Liver (tissue), 3 donors: ENCODE measurements around the gene PLN.

Experiments used
- ATF3 ChIP-seq: IDR thresholded peaks from 2 replicates; pipeline ENCODE4 v1.6.1; 2016; ENCODE audit warnings: antibody characterized with exemption
- CTCF ChIP-seq: fragments of 150-350 bp; IDR thresholded peaks from 2 replicates; pipeline ENCODE4 v1.5.1; 2017; ENCODE audit warnings: improper control_type of control experiment, low read depth, low read length; ENCODE audit not compliant: missing input control
- EGR1 ChIP-seq, 2 donors: IDR thresholded peaks; 2 replicates each; pipeline ENCODE4 v1.6.1; 2016 to 2018; ENCODE audit warnings: antibody characterized with exemption in 2 of 2, low read depth in 2 of 2
- GABPA ChIP-seq, 2 donors: IDR thresholded peaks in 1 of 2; conservative IDR thresholded peaks in 1 of 2; 2 replicates each; pipeline ENCODE4 v1.6.1; 2016; ENCODE audit warnings: antibody characterized with exemption in 2 of 2, mild to moderate bottlenecking in 1 of 2, moderate library complexity in 1 of 2
- JUND ChIP-seq, 2 donors: IDR thresholded peaks; 2 replicates each; pipeline ENCODE4 v1.6.1; 2016; ENCODE audit warnings: antibody characterized with exemption in 2 of 2
- RAD21 ChIP-seq, 2 donors: IDR thresholded peaks; 2 replicates each; pipeline ENCODE4 v1.6.1; 2016; ENCODE audit warnings: antibody characterized with exemption in 2 of 2, mild to moderate bottlenecking in 2 of 2
- REST ChIP-seq: IDR thresholded peaks from 2 replicates; pipeline ENCODE4 v1.6.1; 2016; ENCODE audit warnings: antibody characterized with exemption, mild to moderate bottlenecking
- SP1 ChIP-seq: IDR thresholded peaks from 2 replicates; pipeline ENCODE4 v1.6.1; 2018; ENCODE audit warnings: antibody characterized with exemption, mild to moderate bottlenecking
- TAF1 ChIP-seq: conservative IDR thresholded peaks from 2 replicates; pipeline ENCODE4 v1.6.1; 2016; ENCODE audit warnings: antibody characterized with exemption, mild to moderate bottlenecking
- TF ChIP-seq, protein P1 (sequence below): IDR thresholded peaks from 2 replicates; pipeline ENCODE4 v1.6.1; 2016; ENCODE audit warnings: antibody characterized with exemption
- TF ChIP-seq, protein P2 (sequence below): IDR thresholded peaks from 2 replicates; pipeline ENCODE4 v1.6.1; 2016; ENCODE audit warnings: antibody characterized with exemption
- donor health status: healthy.
- donor health status: healthy.

GRCh38 chr6:118546880-118547218 is 1.2 kb upstream of the PLN start:
- TF ChIP-seq CTCF: no peak
- TF ChIP-seq ATF3: no peak
- no peak for TF ChIP-seq SP1
- TF ChIP-seq JUND (IDR thresholded peaks at IDR 0.05): no peak
- no peak for TF ChIP-seq GABPA (IDR thresholded peaks at IDR 0.05 in 1 of 2, conservative IDR thresholded peaks at IDR 0.05 in 1 of 2)
- TF ChIP-seq REST: no peak
- no peak for TF ChIP-seq TAF1
- TF ChIP-seq, protein P1, sequence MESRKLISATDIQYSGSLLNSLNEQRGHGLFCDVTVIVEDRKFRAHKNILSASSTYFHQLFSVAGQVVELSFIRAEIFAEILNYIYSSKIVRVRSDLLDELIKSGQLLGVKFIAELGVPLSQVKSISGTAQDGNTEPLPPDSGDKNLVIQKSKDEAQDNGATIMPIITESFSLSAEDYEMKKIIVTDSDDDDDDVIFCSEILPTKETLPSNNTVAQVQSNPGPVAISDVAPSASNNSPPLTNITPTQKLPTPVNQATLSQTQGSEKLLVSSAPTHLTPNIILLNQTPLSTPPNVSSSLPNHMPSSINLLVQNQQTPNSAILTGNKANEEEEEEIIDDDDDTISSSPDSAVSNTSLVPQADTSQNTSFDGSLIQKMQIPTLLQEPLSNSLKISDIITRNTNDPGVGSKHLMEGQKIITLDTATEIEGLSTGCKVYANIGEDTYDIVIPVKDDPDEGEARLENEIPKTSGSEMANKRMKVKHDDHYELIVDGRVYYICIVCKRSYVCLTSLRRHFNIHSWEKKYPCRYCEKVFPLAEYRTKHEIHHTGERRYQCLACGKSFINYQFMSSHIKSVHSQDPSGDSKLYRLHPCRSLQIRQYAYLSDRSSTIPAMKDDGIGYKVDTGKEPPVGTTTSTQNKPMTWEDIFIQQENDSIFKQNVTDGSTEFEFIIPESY: no peak
- TF ChIP-seq EGR1 (IDR thresholded peaks at IDR 0.05; ENCODE audit: low read depth in 2 of 2): no peak
- TF ChIP-seq RAD21 (IDR thresholded peaks at IDR 0.05): no peak
- TF ChIP-seq, protein P2, sequence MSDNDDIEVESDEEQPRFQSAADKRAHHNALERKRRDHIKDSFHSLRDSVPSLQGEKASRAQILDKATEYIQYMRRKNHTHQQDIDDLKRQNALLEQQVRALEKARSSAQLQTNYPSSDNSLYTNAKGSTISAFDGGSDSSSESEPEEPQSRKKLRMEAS: no peak
